Stomach (tissue), 9 donors: ENCODE measurements around the gene PEPD. TPM values are rescaled to one million over a fixed set of nuclear protein-coding genes. Genes with fewer than 3 reads are reported as not detected.

Experiments used
- DNase-seq, 2 donors: peaks; one replicate each; pipeline versions ENCODE4 v3.0.0 to v3.0.0-alpha.2; 2013 to 2019
- H3K27ac ChIP-seq, 5 donors: fragments of 200-600 bp in 4 of 5; sonication (generic) in 4 of 5; one replicate each; pipeline ENCODE4 v1.5.1; 2013 to 2019; ENCODE audit warnings: mild to moderate bottlenecking in 1 of 5, moderate library complexity in 1 of 5
- H3K27me3 ChIP-seq, 3 donors: fragments of 200-600 bp; sonication (generic); one replicate each; pipeline ENCODE4 v1.5.1; 2017 to 2019; ENCODE audit warnings: mixed run types in 1 of 3
- H3K36me3 ChIP-seq, 4 donors: fragments of 200-600 bp; sonication (generic); 1 replicate in 3 of 4; 2 replicates in 1 of 4; pipeline ENCODE4 v1.5.1; 2016 to 2019
- H3K4me1 ChIP-seq, 4 donors: fragments of 200-600 bp; sonication (generic); one replicate each; pipeline ENCODE4 v1.5.1; 2016 to 2019
- H3K4me3 ChIP-seq, 4 donors: fragments of 200-600 bp; sonication (generic) in 3 of 4; one replicate each; pipeline ENCODE4 v1.5.1; 2016 to 2019; ENCODE audit warnings: mild to moderate bottlenecking in 1 of 4
- H3K9me3 ChIP-seq, 4 donors: fragments of 200-600 bp; sonication (generic); one replicate each; pipeline ENCODE4 v1.5.1; 2016 to 2019
- CTCF ChIP-seq, 7 experiments: fragments of 450-650 bp in 4 of 7; fragments of 200-600 bp in 3 of 7; sonication (generic) in 3 of 7; IDR thresholded peaks; one replicate each; pipeline ENCODE4 v1.5.1; 2016 to 2019; ENCODE audit warnings: antibody characterized with exemption in 7 of 7, control low read depth in 2 of 7, mild to moderate bottlenecking in 1 of 7
- EP300 ChIP-seq: sonication (generic); formaldehyde crosslinking; IDR thresholded peaks from one replicate; pipeline ENCODE4 v1.6.1; 2017; ENCODE audit warnings: antibody characterized with exemption
- POLR2A ChIP-seq, 4 donors: fragments of 450-650 bp; IDR thresholded peaks; one replicate each; pipeline ENCODE4 v1.6.1; 2016; ENCODE audit warnings: antibody characterized with exemption in 4 of 4, control low read depth in 2 of 4, mild to moderate bottlenecking in 1 of 4, moderate library complexity in 1 of 4
- POLR2AphosphoS5 ChIP-seq, 3 donors: sonication (generic); formaldehyde crosslinking; IDR thresholded peaks; one replicate each; pipeline ENCODE4 v1.6.1; 2016; ENCODE audit warnings: antibody characterized with exemption in 3 of 3
- WGBS, 5 donors: extraction: QIAGEN DNeasy Blood & Tissue Kit in 3 of 5; methylation state at CpG; one replicate each; pipeline versions ENCODE4 v1.1.5 to v1.1.7; 2013 to 2018; 5-methylcytosine and 5-hydroxymethylcytosine counted together
- intact Hi-C: fragments of 100-400 bp; cut with DNase I; formaldehyde crosslinking; loops from one replicate; pipeline ENCODE4 v1.15.1; 2023; ENCODE audit warnings: low total_unique reads
- polyA plus RNA-seq, 3 donors: library from polyadenylated mRNA; stranded (reverse); fragments of 200-250 nt; gene quantifications; one replicate each; pipeline ENCODE4 v1.2.3, GENCODE V29; 2013
- total RNA-seq, 5 donors: library from RNA; depleted of rRNA; stranded (reverse); fragments of >200 nt; gene quantifications; one replicate each; pipeline versions ENCODE4 v1.1.0 to v1.2.3, GENCODE V29; 2014 to 2016
- donor health status: healthy with polysubstance abuse.
- donor health status: Bipolar disorder and iron deficiency.
- donor health status: healthy.

Gene PEPD
- total and polyA plus RNA-seq, 8 donors, result 8.8 to 99.4 (median 42.7) TPM

DNA sequence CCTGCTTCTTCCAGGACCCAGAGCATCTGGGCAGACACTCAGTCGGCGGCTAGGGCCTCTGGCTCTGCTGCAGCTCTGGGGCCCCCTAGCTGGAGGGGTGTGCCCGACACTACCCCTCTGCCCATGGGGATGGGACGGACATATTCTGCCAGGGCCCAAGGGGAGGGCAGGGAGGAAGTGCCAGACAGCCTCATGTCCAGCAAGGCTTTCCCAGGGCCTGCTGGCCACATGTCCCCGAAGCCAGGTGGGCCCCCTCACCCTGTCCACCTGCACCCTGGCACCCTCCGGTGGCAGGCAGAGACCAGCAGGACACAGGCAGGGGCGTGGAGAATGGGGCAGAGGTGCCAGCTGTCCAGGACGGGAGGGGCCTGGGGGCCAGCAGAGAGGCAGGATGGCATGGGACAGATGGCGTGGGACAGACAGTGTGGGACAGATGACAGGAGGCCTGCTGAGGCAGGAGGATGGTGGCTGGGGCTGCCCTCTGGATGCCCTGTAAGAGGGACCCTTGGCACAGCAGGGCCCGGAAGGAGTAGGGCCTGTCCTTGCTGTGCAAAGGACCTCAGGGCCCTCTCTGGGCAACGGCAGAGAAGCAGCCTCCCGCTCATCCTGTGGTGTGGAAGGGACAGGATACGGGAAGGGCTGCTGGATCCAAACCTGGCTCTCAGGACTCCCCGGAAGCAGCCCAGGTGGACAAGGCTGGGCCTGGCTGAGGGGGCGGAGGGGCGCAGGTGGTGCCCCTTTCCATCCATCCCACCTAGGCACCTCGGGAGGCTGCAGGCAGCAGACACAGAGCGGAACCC is 119.0 kb downstream of the PEPD start:
- no peaks in the 10 kb centered on the region for H3K9me3 ChIP-seq
- intact Hi-C loops, result no loop called here
- no peaks in the 10 kb centered on the region for H3K27me3 ChIP-seq
- TF ChIP-seq EP300 (no peak), POLR2A (IDR thresholded peaks at IDR 0.05) (no peak), POLR2AphosphoS5 (IDR thresholded peaks at IDR 0.05) (no peak), CTCF (IDR thresholded peaks at IDR 0.05) (peak in 1 of 7 experiments; percentile 21)
- DNase-seq, result peak in 1 of 2 donors; percentile 54
- WGBS, 5 donors, result 68 to 85% (median 73%) methylated on average over 12 to 18 of the region's 18 CpGs
- peaks cover 7 to 40% (median 33%) of the 10 kb centered on the region in 4 donors for H3K4me1 ChIP-seq
- no peak overlapping the region for H3K4me3 ChIP-seq
- peaks cover 0 to 34% (median 0%) of the 10 kb centered on the region in 4 donors for H3K36me3 ChIP-seq
- H3K27ac ChIP-seq, result peak overlapping the region in 1 of 5 donors; percentile 38

- Histone ChIP-seq H3K9me3 (no peaks in the 10 kb centered on the region), H3K36me3 (peaks cover 0 to 34% (median 0%) of the 10 kb centered on the region in 4 donors), H3K27ac (no peak overlapping the region), H3K4me3 (no peak overlapping the region), H3K27me3 (no peaks in the 10 kb centered on the region), H3K4me1 (peaks cover 7 to 42% (median 35%) of the 10 kb centered on the region in 4 donors)
- DNase-seq, result no peak
- TF ChIP-seq POLR2AphosphoS5 (IDR thresholded peaks at IDR 0.05) (no peak), CTCF (IDR thresholded peaks at IDR 0.05) (no peak), POLR2A (IDR thresholded peaks at IDR 0.05) (no peak), EP300 (no peak)
- intact Hi-C loops, result no loop called here
- WGBS, 5 donors, result 88 to 91% (median 90%) methylated on average over 20 to 30 of the region's 30 CpGs
These were observed 119.7 kb downstream of the PEPD start for GRCh38 chr19:33401683-33402420.

DNA sequence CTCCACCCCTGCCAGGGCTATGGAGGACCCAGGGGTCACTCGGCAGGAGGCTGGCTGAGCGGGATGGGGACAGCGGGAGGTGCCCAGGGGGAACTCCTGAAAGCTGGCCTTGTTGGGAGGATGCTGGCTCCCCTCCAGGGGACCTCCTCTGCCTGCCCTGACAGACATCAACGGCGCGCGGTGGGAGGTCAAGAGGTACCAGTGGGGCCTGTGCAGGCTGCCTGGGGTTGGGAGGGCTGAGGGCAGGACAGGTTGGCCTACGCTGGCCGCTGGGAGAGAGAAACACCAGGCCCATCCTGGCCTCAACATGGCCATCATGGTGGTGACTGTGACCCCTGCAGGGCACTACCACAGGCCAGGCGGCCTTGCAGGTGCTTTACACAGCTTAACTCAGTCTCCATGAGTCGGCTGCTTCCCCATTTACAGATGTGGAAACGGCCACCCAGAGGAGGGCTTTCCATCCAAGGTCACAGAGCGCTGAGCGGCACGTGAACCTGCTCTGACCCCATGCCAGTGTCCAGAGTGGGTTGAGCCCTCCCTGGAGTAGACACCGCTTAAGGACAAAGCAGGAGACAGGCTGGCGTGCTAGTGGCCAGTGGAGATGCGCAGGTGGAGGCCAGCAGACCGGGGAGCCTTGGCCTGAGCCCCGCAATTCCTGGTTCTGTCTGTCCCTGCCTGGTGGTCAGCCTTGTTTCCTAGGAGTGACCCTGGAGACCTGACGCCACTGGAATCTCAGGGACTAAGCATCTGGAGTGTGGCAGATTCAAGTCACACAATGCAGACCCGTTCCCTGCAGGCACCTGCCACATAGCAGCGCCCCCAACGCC is 120.5 kb downstream of the PEPD start:
- Histone ChIP-seq H3K27me3 (no peaks in the 10 kb centered on the region), H3K27ac (no peak overlapping the region), H3K36me3 (peaks cover 0 to 34% (median 0%) of the 10 kb centered on the region in 4 donors), H3K9me3 (no peaks in the 10 kb centered on the region), H3K4me3 (no peak overlapping the region), H3K4me1 (peaks cover 10 to 49% (median 36%) of the 10 kb centered on the region in 4 donors)
- intact Hi-C loops, result no loop called here
- DNase-seq, result no peak
- no peak for TF ChIP-seq POLR2A (IDR thresholded peaks at IDR 0.05)
- TF ChIP-seq EP300, result no peak
- TF ChIP-seq CTCF (IDR thresholded peaks at IDR 0.05), result no peak
- TF ChIP-seq POLR2AphosphoS5 (IDR thresholded peaks at IDR 0.05), result no peak
- 87 to 97% (median 91%) methylated on average over 16 to 24 of the region's 24 CpGs for WGBS, 5 donors
